Smooth muscle cell (in vitro differentiated cells): ENCODE results near the gene CHRNA1. TPM values are rescaled to one million over a fixed set of nuclear protein-coding genes. Genes with fewer than 3 reads are reported as not detected.

Experiments used
- DNase-seq: peaks from one replicate; lab custom pipeline; 2025; ENCODE audit not compliant: unreplicated experiment; lab: John Stamatoyannopoulos, UW
- H2AFZ ChIP-seq: fragments of 200-600 bp; sonication (generic); 2 replicates; pipeline ENCODE4 v1.6.0; 2016; ENCODE audit warnings: antibody characterized with exemption, low read depth, mild to moderate bottlenecking
- H3F3A ChIP-seq: fragments of 200-600 bp; sonication (generic); 2 replicates; pipeline ENCODE4 v1.6.0; 2017; ENCODE audit warnings: antibody characterized with exemption, low read depth
- H3K27ac ChIP-seq: fragments of 200-600 bp; sonication (generic); 2 replicates; pipeline ENCODE4 v1.5.1; 2016; ENCODE audit warnings: low read depth, mild to moderate bottlenecking
- H3K27me3 ChIP-seq: fragments of 200-600 bp; sonication (generic); 2 replicates; pipeline ENCODE4 v1.6.1; 2016; ENCODE audit warnings: low read depth, mild to moderate bottlenecking
- H3K36me3 ChIP-seq: fragments of 200-600 bp; sonication (generic); 2 replicates; pipeline ENCODE4 v1.5.1; 2016; ENCODE audit warnings: low read depth
- H3K4me1 ChIP-seq: fragments of 200-600 bp; sonication (generic); 2 replicates; pipeline ENCODE4 v1.5.1; 2016; ENCODE audit warnings: low read depth
- H3K4me2 ChIP-seq: fragments of 200-600 bp; sonication (generic); 2 replicates; pipeline ENCODE4 v1.6.0; 2016; ENCODE audit warnings: mild to moderate bottlenecking
- H3K4me3 ChIP-seq: fragments of 200-600 bp; sonication (generic); 2 replicates; pipeline ENCODE4 v1.5.1; 2016; ENCODE audit warnings: mild to moderate bottlenecking
- H3K79me2 ChIP-seq: fragments of 200-600 bp; sonication (generic); 2 replicates; pipeline ENCODE4 v1.6.0; 2016; ENCODE audit warnings: low read depth, mild to moderate bottlenecking
- H3K9ac ChIP-seq: fragments of 200-600 bp; sonication (generic); 2 replicates; pipeline ENCODE4 v1.6.0; 2016; ENCODE audit warnings: low read depth
- H3K9me3 ChIP-seq: fragments of 200-600 bp; sonication (generic); replicated peaks from 2 replicates; pipeline ENCODE4 v1.5.1; 2016; ENCODE audit warnings: low read depth
- H4K20me1 ChIP-seq: fragments of 200-600 bp; sonication (generic); 2 replicates; pipeline ENCODE4 v1.6.0; 2016; ENCODE audit warnings: low read depth
- WGBS: methylation state at CpG from one replicate; pipeline ENCODE4 v1.1.7; 2016; ENCODE audit warnings: low lambda C conversion rate; 5-methylcytosine and 5-hydroxymethylcytosine counted together
- polyA plus RNA-seq: library from polyadenylated mRNA; unstranded; fragments of >200 nt; fragmentation: Nextera tagmentation; extraction: Ambion mirVana; gene quantifications from 2 replicates; pipeline ENCODE4 v1.2.1, GENCODE V29; 2016
- total RNA-seq: library from RNA; depleted of rRNA; stranded (reverse); fragments of >200 nt; gene quantifications from 2 replicates; pipeline ENCODE4 v1.2.3, GENCODE V29; 2014
- TF ChIP-seq, protein P1 (sequence below): fragments of 200-600 bp; sonication (generic); IDR thresholded peaks from 2 replicates; pipeline ENCODE4 v1.5.1; 2017; ENCODE audit warnings: borderline replicate concordance, mild to moderate bottlenecking, antibody characterized with exemption; ENCODE audit not compliant: insufficient read depth, poor library complexity, severe bottlenecking

CHRNA1 gene
- total and polyA plus RNA-seq, 2 experiments from 2014 or later, result 1.2 to 1.3 TPM

GRCh38 chr2:174756743-174757142 lies 7.5 kb downstream of the CHRNA1 start:
- DNase-seq, result no peak
- H3K4me2 ChIP-seq, result no peak overlapping the region
- no peaks in the 10 kb centered on the region for H3F3A ChIP-seq
- no peak overlapping the region for H3K9ac ChIP-seq
- H3K27ac ChIP-seq, result no peak overlapping the region
- H3K4me3 ChIP-seq, result no peak overlapping the region
- 87% methylated on average over 10 of the region's 10 CpGs for WGBS
- H2AFZ ChIP-seq, result no peak overlapping the region
- TF ChIP-seq, protein P1, sequence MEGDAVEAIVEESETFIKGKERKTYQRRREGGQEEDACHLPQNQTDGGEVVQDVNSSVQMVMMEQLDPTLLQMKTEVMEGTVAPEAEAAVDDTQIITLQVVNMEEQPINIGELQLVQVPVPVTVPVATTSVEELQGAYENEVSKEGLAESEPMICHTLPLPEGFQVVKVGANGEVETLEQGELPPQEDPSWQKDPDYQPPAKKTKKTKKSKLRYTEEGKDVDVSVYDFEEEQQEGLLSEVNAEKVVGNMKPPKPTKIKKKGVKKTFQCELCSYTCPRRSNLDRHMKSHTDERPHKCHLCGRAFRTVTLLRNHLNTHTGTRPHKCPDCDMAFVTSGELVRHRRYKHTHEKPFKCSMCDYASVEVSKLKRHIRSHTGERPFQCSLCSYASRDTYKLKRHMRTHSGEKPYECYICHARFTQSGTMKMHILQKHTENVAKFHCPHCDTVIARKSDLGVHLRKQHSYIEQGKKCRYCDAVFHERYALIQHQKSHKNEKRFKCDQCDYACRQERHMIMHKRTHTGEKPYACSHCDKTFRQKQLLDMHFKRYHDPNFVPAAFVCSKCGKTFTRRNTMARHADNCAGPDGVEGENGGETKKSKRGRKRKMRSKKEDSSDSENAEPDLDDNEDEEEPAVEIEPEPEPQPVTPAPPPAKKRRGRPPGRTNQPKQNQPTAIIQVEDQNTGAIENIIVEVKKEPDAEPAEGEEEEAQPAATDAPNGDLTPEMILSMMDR, result no peak
- no peaks in the 10 kb centered on the region for H3K9me3 ChIP-seq
- no peaks in the 10 kb centered on the region for H3K36me3 ChIP-seq
- no peaks in the 10 kb centered on the region for H3K27me3 ChIP-seq
- no peaks in the 10 kb centered on the region for H3K4me1 ChIP-seq
- H4K20me1 ChIP-seq, result no peaks in the 10 kb centered on the region
- H3K79me2 ChIP-seq, result no peaks in the 10 kb centered on the region

- H3K4me3 ChIP-seq, result no peak overlapping the region
- WGBS, result 95% methylated on average over 13 of the region's 13 CpGs
- no peaks in the 10 kb centered on the region for H3K4me1 ChIP-seq
- H3K27me3 ChIP-seq, result no peaks in the 10 kb centered on the region
- H3K9me3 ChIP-seq, result no peaks in the 10 kb centered on the region
- H3K9ac ChIP-seq, result no peak overlapping the region
- DNase-seq, result no peak
- TF ChIP-seq, protein P1, result no peak
- H2AFZ ChIP-seq, result no peak overlapping the region
- no peaks in the 10 kb centered on the region for H3K36me3 ChIP-seq
- no peak overlapping the region for H3K4me2 ChIP-seq
- no peaks in the 10 kb centered on the region for H4K20me1 ChIP-seq
- H3F3A ChIP-seq, result no peaks in the 10 kb centered on the region
- H3K79me2 ChIP-seq, result no peaks in the 10 kb centered on the region
- H3K27ac ChIP-seq, result no peak overlapping the region
These were observed 11.1 kb downstream of the CHRNA1 start for GRCh38 chr2:174753038-174753633.

DNA sequence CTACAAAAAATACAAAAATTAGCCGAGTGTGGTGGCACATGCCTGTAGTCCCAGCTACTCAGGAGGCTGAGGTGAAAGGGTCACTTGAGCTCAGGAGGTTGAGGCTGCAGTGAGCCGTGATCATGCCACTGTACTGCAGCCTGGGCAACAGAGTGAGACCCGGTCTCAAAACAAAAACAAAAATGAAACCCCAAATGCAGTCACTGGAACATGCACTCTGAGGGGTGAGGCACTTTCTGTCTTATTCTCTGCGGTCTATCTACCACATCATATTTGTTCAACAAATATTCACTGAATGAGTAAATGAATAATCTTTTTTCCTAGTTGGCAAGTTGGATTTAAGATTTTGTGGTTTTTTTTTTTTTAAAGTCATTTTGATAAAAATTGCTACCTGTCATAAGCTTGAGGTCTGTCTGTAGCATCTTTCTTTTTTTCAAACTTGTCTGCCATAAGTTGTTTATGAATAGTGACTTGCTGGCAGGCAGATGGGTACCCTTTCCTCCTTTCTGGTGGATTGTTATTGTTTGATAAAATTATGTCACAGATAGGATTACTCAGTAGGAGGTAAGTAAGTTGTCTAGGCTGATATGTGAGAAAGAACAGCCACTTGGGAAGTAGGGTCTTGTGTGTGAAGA lies 11.8 kb downstream of the CHRNA1 start:
- no peaks in the 10 kb centered on the region for H3F3A ChIP-seq
- 96% methylated on average over 4 of the region's 4 CpGs for WGBS
- H3K79me2 ChIP-seq, result no peaks in the 10 kb centered on the region
- no peaks in the 10 kb centered on the region for H3K36me3 ChIP-seq
- H3K9ac ChIP-seq, result no peak overlapping the region
- H3K27me3 ChIP-seq, result no peaks in the 10 kb centered on the region
- H3K27ac ChIP-seq, result no peak overlapping the region
- no peaks in the 10 kb centered on the region for H3K9me3 ChIP-seq
- no peak overlapping the region for H3K4me2 ChIP-seq
- no peak for DNase-seq
- H4K20me1 ChIP-seq, result no peaks in the 10 kb centered on the region
- TF ChIP-seq, protein P1, result no peak
- H3K4me3 ChIP-seq, result no peak overlapping the region
- no peak overlapping the region for H2AFZ ChIP-seq
- no peaks in the 10 kb centered on the region for H3K4me1 ChIP-seq
